ENCODE results near the gene CYB5D1. TPM values are rescaled to one million over a fixed set of nuclear protein-coding genes. Genes with fewer than 3 reads are reported as not detected.

Gene CYB5D1
- total and polyA plus RNA-seq, 3 donors from 2014 or later: 9.9 to 12.8 (median 10.1) TPM

- no peak overlapping the region for H3K27ac ChIP-seq
- DNase-seq: no peak
- no peaks in the 10 kb centered on the region for H3K27me3 ChIP-seq
- no peaks in the 10 kb centered on the region for H3K9me3 ChIP-seq
- TF ChIP-seq CTCF (IDR thresholded peaks at IDR 0.05) (no peak), POLR2A (IDR thresholded peaks at IDR 0.05) (no peak)
- no peaks in the 10 kb centered on the region for H3K4me1 ChIP-seq
- intact Hi-C loops (cut with DNase I; ENCODE audit: low total_unique reads): no loop called here
- no peak overlapping the region for H3K4me3 ChIP-seq
- 86 to 89% methylated on average over 5 of the region's 5 CpGs for WGBS, 2 donors
- H3K36me3 ChIP-seq (ENCODE audit: low read depth, missing control alignments): no peaks in the 10 kb centered on the region
These were observed 37.6 kb upstream of the CYB5D1 start for GRCh38 chr17:7820231-7820630.

GRCh38 chr17:7822126-7822525, 35.7 kb upstream of the CYB5D1 start:
- intact Hi-C loops (cut with DNase I; ENCODE audit: low total_unique reads): no loop called here
- H3K4me1 ChIP-seq: no peaks in the 10 kb centered on the region
- H3K4me3 ChIP-seq: no peak overlapping the region
- DNase-seq: no peak
- no peak for TF ChIP-seq POLR2A (IDR thresholded peaks at IDR 0.05)
- no peak for TF ChIP-seq CTCF (IDR thresholded peaks at IDR 0.05)
- WGBS, 2 donors: 73 to 74% methylated on average over 14 of the region's 14 CpGs
- no peaks in the 10 kb centered on the region for H3K27me3 ChIP-seq
- H3K36me3 ChIP-seq (ENCODE audit: low read depth, missing control alignments): no peaks in the 10 kb centered on the region
- no peak overlapping the region for H3K27ac ChIP-seq
- no peaks in the 10 kb centered on the region for H3K9me3 ChIP-seq

GRCh38 chr17:7823581-7824001, 34.2 kb upstream of the CYB5D1 start:
- Histone ChIP-seq H3K27ac (no peak overlapping the region), H3K27me3 (no peaks in the 10 kb centered on the region), H3K4me3 (no peak overlapping the region), H3K4me1 (no peaks in the 10 kb centered on the region), H3K9me3 (no peaks in the 10 kb centered on the region), H3K36me3 (ENCODE audit: low read depth, missing control alignments) (no peaks in the 10 kb centered on the region)
- TF ChIP-seq POLR2A (IDR thresholded peaks at IDR 0.05) (no peak), CTCF (IDR thresholded peaks at IDR 0.05) (no peak)
- intact Hi-C loops (cut with DNase I; ENCODE audit: low total_unique reads): no loop called here
- DNase-seq: no peak
- 90% methylated on average over 20 of the region's 20 CpGs for WGBS, 2 donors

- TF ChIP-seq POLR2A (IDR thresholded peaks at IDR 0.05): no peak
- no peak for TF ChIP-seq CTCF (IDR thresholded peaks at IDR 0.05)
- H3K36me3 ChIP-seq (ENCODE audit: low read depth, missing control alignments): no peaks in the 10 kb centered on the region
These were observed 33.5 kb upstream of the CYB5D1 start for GRCh38 chr17:7824021-7824924.

More at GRCh38 chr17:7824021-7824924, 33.5 kb upstream of the CYB5D1 start:
- intact Hi-C loops (cut with DNase I; ENCODE audit: low total_unique reads): no loop called here
- no peaks in the 10 kb centered on the region for H3K4me1 ChIP-seq
- WGBS, 2 donors: 76 to 82% methylated on average over 9 of the region's 9 CpGs
- no peak overlapping the region for H3K4me3 ChIP-seq
- no peak overlapping the region for H3K27ac ChIP-seq
- H3K9me3 ChIP-seq: no peaks in the 10 kb centered on the region
- no peak for DNase-seq
- H3K27me3 ChIP-seq: no peaks in the 10 kb centered on the region
